ENCODE results near the gene RNF14. TPM values are rescaled to one million over a fixed set of nuclear protein-coding genes. Genes with fewer than 3 reads are reported as not detected.

RNF14 gene
- total RNA-seq, 1 experiment from 2014 or later = 20.1 TPM

GRCh38 chr5:142012792-142013388 lies 44.0 kb downstream of the RNF14 start, which contains the start of gene GNPDA1:
TSS of gene GNPDA1 (minus strand) at chr5:142013027. CDS start at chr5:142012035, 992 bp downstream.
- no peaks in the 10 kb centered on the region for H3K79me1 ChIP-seq (ENCODE audit: insufficient read depth, low read depth, low read length, poor library complexity, severe bottlenecking)
- peak within 1 kb of the TSS; percentile 73 for H3K9ac ChIP-seq (ENCODE audit: extremely low read depth, insufficient read length, low read length)
- H3K27me3 Mint-ChIP-seq (ENCODE audit: low read depth) = no peaks in the 10 kb centered on the region
- H3K4me3 Mint-ChIP-seq = peak within 1 kb of the TSS; percentile 82 to 87
- no CpG with 5 or more reads among the region's 58 CpGs for WGBS (ENCODE audit: extremely low coverage, insufficient read length, low lambda C conversion rate)
- H2BK120ac ChIP-seq (ENCODE audit: low read depth, low read length, poor library complexity, severe bottlenecking) = no peak within 1 kb of the TSS
- no peak within 1 kb of the TSS for H2AK5ac ChIP-seq (ENCODE audit: insufficient read length, low read length)
- peak within 1 kb of the TSS; percentile 87 for H3K14ac ChIP-seq (ENCODE audit: insufficient read depth, low read length)
- no peaks in the 10 kb centered on the region for H3K27me3 ChIP-seq (ENCODE audit: insufficient read depth, low read length)
- no peak within 1 kb of the TSS for H2AFZ ChIP-seq (ENCODE audit: low read length)
- H2BK5ac ChIP-seq (ENCODE audit: insufficient read length, low read length) = no peak within 1 kb of the TSS
- H3K36me3 Mint-ChIP-seq (ENCODE audit: insufficient read depth in 1 of 3, low read depth in 3 of 3) = peaks cover 4 to 27% (median 23%) of the 10 kb centered on the region in 3 experiments; a peak in 5 of 7 replicates
- H3K4ac ChIP-seq (ENCODE audit: low read depth, low read length) = no peak within 1 kb of the TSS
- H3K79me2 ChIP-seq (ENCODE audit: insufficient read depth, low read length) = no peaks in the 10 kb centered on the region
- no peaks in the 10 kb centered on the region for H4K20me1 ChIP-seq (ENCODE audit: control insufficient read depth, insufficient read depth, insufficient read length)
- H2BK12ac ChIP-seq (ENCODE audit: insufficient read length, low read depth, low read length) = no peak within 1 kb of the TSS
- H4K91ac ChIP-seq (ENCODE audit: insufficient read length, low read depth, low read length) = no peak within 1 kb of the TSS
- no peak for TF ChIP-seq CTCF (conservative IDR thresholded peaks at IDR 0.05)
- H3K27ac Mint-ChIP-seq = peak within 1 kb of the TSS; percentile 84 to 98 (median 97); a peak in 5 of 7 replicates
- H4K5ac ChIP-seq (ENCODE audit: insufficient read length, low read depth, low read length) = no peak within 1 kb of the TSS
- H2BK15ac ChIP-seq (ENCODE audit: low read depth, low read length) = no peak within 1 kb of the TSS
- no peak within 1 kb of the TSS for H3T11ph ChIP-seq (ENCODE audit: low read length)
- H4K8ac ChIP-seq (replicated peaks; ENCODE audit: insufficient read length, low read depth, low read length) = no peak within 1 kb of the TSS
- H3K4me2 ChIP-seq (ENCODE audit: insufficient read depth, insufficient read length, low read length) = peak within 1 kb of the TSS; percentile 82
- H2BK20ac ChIP-seq (ENCODE audit: low read depth, low read length, poor library complexity, severe bottlenecking) = no peak within 1 kb of the TSS
- H3K56ac ChIP-seq (ENCODE audit: insufficient read length, low read depth, low read length) = no peak within 1 kb of the TSS
- H3K27ac ChIP-seq (ENCODE audit: insufficient read length, low read depth, low read length) = no peak within 1 kb of the TSS
- peak; percentile 71 for DNase-seq
- H3K23me2 ChIP-seq (ENCODE audit: insufficient read length, low read depth, low read length, poor library complexity, severe bottlenecking) = peaks cover 8% of the 10 kb centered on the region
- H3K4me1 ChIP-seq (ENCODE audit: insufficient read depth, low read length) = no peaks in the 10 kb centered on the region; the same call in 1 of the 2 replicates
- H3K4me1 Mint-ChIP-seq = peaks cover 8 to 11% of the 10 kb centered on the region in 2 experiments
- peak within 1 kb of the TSS; percentile 86 for H3K18ac ChIP-seq (ENCODE audit: insufficient read length, low read depth, low read length)
- H3K9me3 Mint-ChIP-seq = no peaks in the 10 kb centered on the region
- no peaks in the 10 kb centered on the region for H3K9me3 ChIP-seq (ENCODE audit: control insufficient read depth, low read depth, low read length)
- H3K23ac ChIP-seq (ENCODE audit: insufficient read length, low read depth, low read length) = no peak within 1 kb of the TSS
